PC-3 (cell line): ENCODE results near the gene YPEL3.

ENCODE experiments used
- EZH2 ChIP-seq: fragments of 300-600 bp; sonication (generic); IDR thresholded peaks from one replicate; pipeline ENCODE4 v1.6.1; 2017; ENCODE audit warnings: antibody characterized with exemption, mild to moderate bottlenecking, low read length; ENCODE audit not compliant: unreplicated experiment
- EZH2phosphoT487 ChIP-seq: fragments of 300-600 bp; sonication (generic); IDR thresholded peaks from 2 replicates; pipeline ENCODE4 v1.6.1; 2018; ENCODE audit warnings: mild to moderate bottlenecking, antibody characterized with exemption, low read length, borderline replicate concordance
- TF ChIP-seq, protein P1 (sequence below): fragments of 300-600 bp; sonication (generic); conservative IDR thresholded peaks from 2 replicates; pipeline ENCODE4 v1.5.1; 2017; ENCODE audit warnings: antibody characterized with exemption, low read depth, mild to moderate bottlenecking, low read length

- TF ChIP-seq EZH2 (no peak), EZH2phosphoT487 (no peak)
- TF ChIP-seq, protein P1, sequence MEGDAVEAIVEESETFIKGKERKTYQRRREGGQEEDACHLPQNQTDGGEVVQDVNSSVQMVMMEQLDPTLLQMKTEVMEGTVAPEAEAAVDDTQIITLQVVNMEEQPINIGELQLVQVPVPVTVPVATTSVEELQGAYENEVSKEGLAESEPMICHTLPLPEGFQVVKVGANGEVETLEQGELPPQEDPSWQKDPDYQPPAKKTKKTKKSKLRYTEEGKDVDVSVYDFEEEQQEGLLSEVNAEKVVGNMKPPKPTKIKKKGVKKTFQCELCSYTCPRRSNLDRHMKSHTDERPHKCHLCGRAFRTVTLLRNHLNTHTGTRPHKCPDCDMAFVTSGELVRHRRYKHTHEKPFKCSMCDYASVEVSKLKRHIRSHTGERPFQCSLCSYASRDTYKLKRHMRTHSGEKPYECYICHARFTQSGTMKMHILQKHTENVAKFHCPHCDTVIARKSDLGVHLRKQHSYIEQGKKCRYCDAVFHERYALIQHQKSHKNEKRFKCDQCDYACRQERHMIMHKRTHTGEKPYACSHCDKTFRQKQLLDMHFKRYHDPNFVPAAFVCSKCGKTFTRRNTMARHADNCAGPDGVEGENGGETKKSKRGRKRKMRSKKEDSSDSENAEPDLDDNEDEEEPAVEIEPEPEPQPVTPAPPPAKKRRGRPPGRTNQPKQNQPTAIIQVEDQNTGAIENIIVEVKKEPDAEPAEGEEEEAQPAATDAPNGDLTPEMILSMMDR: no peak
Measured at GRCh38 chr16:30122604-30123160, 26.7 kb upstream of the YPEL3 start.
